ENCODE measurements around the gene DNAH8.
"Not testable (repeated sequence)": the region's sequence is repeated elsewhere in the genome, so short reads cannot be mapped to it uniquely, and the experiment has no call there.

DNAH8 gene

DNA sequence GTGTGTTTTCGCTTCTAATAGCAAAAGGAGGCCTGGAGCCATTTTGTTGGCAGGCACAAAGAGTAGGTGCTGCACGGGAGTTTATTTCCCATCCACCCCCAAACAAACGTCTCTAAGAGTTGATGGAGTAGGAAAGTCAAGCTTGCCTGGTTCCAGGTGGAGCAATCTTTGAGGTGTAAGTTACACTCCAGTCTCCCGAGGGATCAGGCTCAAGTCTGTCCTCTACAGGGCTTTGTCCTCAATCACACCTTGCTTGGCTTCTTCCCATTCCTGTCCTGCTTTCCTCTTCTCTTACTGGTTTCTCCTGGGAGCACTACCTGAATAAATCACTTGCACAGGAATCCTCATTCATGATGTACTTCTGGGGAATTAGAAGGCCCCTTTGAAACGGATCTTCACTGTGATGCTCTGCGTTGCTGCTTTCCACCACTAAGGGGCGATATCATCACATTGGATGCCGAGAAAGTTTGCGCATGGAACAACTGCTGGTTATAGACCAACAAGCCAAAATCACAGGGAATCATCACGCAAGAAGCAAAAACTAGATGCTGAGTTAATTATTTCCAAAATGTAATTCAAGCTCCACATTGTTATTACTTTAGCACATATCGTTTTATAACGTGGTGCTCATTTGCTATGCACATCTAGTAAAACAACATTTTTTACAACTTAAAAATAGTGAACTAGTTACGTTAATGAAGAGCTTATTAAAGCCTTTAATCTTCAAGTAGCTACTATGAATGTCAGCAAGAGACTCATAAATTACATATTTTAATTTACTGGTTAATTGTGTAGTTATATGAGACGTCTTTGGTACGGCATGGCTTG is 156.8 kb downstream of the DNAH8 start:
- Histone ChIP-seq H3K27me3 (replicated peaks) (no peaks in the 10 kb centered on the region), H3K36me3 (replicated peaks) (no peaks in the 10 kb centered on the region), H3K4me3 (ENCODE audit: low read depth, low read length) (no peak overlapping the region), H3K27ac (no peak overlapping the region)
- DNase-seq = peak; percentile 59
- in situ Hi-C loops (cut with HindIII; ENCODE audit: low pct_ligation_motif_present, low sequenced_read_pairs) = no loop called here
- TF ChIP-seq, protein P1, sequence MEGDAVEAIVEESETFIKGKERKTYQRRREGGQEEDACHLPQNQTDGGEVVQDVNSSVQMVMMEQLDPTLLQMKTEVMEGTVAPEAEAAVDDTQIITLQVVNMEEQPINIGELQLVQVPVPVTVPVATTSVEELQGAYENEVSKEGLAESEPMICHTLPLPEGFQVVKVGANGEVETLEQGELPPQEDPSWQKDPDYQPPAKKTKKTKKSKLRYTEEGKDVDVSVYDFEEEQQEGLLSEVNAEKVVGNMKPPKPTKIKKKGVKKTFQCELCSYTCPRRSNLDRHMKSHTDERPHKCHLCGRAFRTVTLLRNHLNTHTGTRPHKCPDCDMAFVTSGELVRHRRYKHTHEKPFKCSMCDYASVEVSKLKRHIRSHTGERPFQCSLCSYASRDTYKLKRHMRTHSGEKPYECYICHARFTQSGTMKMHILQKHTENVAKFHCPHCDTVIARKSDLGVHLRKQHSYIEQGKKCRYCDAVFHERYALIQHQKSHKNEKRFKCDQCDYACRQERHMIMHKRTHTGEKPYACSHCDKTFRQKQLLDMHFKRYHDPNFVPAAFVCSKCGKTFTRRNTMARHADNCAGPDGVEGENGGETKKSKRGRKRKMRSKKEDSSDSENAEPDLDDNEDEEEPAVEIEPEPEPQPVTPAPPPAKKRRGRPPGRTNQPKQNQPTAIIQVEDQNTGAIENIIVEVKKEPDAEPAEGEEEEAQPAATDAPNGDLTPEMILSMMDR (IDR thresholded peaks at IDR 0.05; ENCODE audit: low read depth, low read length, missing control alignments) = peak; percentile 98

DNA sequence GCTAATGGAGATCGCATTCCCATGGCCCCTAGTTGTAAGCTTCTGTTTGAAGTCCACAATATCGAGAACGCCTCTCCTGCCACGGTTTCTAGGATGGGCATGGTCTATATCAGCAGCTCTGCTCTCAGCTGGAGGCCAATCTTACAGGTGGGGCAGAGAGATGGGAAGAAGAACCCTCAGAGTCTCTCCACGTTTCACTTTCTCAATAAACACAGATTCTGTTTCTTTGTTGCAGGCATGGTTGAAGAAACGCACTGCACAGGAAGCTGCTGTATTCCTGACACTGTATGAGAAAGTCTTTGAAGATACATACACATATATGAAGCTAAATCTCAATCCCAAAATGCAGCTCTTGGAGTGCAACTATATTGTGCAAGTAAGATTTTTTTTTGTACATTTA is 157.9 kb downstream of the DNAH8 start:
- H3K27me3 ChIP-seq (replicated peaks) = no peaks in the 10 kb centered on the region
- in situ Hi-C loops (cut with HindIII; ENCODE audit: low pct_ligation_motif_present, low sequenced_read_pairs) = no loop called here
- no peak overlapping the region for H3K4me3 ChIP-seq (ENCODE audit: low read depth, low read length)
- H3K27ac ChIP-seq = no peak overlapping the region
- no peaks in the 10 kb centered on the region for H3K36me3 ChIP-seq (replicated peaks)
- TF ChIP-seq, protein P1 (IDR thresholded peaks at IDR 0.05; ENCODE audit: low read depth, low read length, missing control alignments) = no peak
- no peak for DNase-seq

DNA sequence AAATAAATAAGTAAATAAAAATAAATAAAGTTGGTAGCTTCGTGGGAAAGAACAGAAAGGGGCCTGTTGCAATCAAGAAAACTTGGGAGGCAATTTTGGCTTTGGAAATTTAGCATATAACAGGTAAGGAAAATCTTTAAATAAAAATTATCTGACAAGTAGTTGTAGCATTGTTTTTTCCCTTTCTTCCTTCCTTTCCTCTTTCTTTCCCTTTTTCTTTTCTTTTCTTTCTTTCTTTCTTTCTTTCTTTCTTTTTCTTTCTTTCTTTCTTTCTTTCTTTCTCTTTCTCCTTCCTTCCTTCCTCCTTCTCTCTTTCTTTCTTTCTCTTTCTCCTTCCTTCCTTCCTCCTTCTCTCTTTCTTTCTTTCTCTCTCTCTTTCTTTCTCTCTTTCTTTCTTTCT is 158.7 kb downstream of the DNAH8 start:
- in situ Hi-C loops (cut with HindIII; ENCODE audit: low pct_ligation_motif_present, low sequenced_read_pairs); DNase-seq; H3K36me3 ChIP-seq (replicated peaks); H3K27me3 ChIP-seq (replicated peaks); H3K27ac ChIP-seq; H3K4me3 ChIP-seq (ENCODE audit: low read depth, low read length): not testable (repeated sequence)

DNA sequence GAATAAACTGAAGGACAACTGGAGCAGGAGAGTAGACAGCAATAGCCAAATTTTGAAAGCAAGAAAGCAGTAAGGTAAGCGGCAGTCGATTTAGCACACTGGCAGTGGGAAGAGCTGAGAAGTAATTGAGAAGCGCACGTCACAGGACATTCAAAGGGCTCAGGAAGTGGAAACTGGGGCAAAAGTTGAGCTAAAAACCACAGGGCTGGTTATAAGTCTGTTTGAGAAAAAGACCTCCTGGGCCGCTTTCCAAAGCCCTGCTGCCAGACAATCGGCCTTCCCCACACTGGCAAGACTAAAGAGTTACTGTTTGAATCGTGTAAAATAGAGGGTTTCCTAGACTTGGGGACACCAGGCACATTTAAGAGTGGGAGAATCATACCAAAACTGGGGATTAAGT is 161.4 kb downstream of the DNAH8 start:
- no peak overlapping the region for H3K27ac ChIP-seq
- TF ChIP-seq, protein P1 (IDR thresholded peaks at IDR 0.05; ENCODE audit: low read depth, low read length, missing control alignments) = no peak
- H3K36me3 ChIP-seq (replicated peaks) = no peaks in the 10 kb centered on the region
- no peaks in the 10 kb centered on the region for H3K27me3 ChIP-seq (replicated peaks)
- in situ Hi-C loops (cut with HindIII; ENCODE audit: low pct_ligation_motif_present, low sequenced_read_pairs) = no loop called here
- no peak overlapping the region for H3K4me3 ChIP-seq (ENCODE audit: low read depth, low read length)
- DNase-seq = no peak

DNA sequence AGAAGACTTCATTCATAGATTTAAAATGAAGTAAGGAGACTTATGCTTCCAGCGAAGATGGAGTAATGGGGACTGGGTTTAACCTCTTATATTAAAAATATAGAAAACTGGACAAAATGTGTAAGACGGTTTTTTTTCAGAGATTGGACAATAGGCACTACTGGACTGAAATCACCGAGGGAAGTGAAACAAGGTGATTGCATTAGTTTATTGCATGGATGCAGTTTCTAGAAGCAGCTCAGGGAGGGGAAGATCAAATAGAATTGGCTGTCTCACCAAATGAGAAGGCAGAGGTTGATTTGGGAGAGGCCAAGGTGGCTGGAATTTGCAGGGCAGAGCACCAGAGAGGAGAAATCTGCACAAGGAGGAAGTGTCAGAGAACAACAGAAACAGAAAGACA is 162.6 kb downstream of the DNAH8 start:
- no peaks in the 10 kb centered on the region for H3K27me3 ChIP-seq (replicated peaks)
- DNase-seq = no peak
- no peak overlapping the region for H3K27ac ChIP-seq
- TF ChIP-seq, protein P1 (IDR thresholded peaks at IDR 0.05; ENCODE audit: low read depth, low read length, missing control alignments) = no peak
- in situ Hi-C loops (cut with HindIII; ENCODE audit: low pct_ligation_motif_present, low sequenced_read_pairs) = no loop called here
- no peaks in the 10 kb centered on the region for H3K36me3 ChIP-seq (replicated peaks)
- no peak overlapping the region for H3K4me3 ChIP-seq (ENCODE audit: low read depth, low read length)

DNA sequence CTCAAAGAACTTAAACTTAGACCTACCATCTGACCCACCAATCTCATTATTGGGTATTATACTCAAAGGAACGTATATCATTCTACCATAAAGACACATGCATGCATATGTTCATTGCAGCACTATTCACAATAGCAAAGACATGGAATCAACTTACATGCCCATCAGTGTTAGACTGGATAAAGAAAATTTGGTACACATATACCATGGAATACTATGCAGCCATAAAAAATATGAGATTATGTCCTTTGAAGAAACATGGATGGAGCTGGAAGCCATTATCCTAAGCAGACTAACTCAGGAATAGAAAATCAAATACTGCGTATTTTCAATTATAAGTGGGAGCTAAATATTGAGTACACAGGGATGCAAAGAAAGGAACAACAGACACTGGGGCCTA is 167.0 kb downstream of the DNAH8 start:
- H3K36me3 ChIP-seq (replicated peaks) = no peaks in the 10 kb centered on the region
- in situ Hi-C loops (cut with HindIII; ENCODE audit: low pct_ligation_motif_present, low sequenced_read_pairs) = no loop called here
- H3K27ac ChIP-seq = no peak overlapping the region
- no peak for DNase-seq
- no peak overlapping the region for H3K4me3 ChIP-seq (ENCODE audit: low read depth, low read length)
- TF ChIP-seq, protein P1 (IDR thresholded peaks at IDR 0.05; ENCODE audit: low read depth, low read length, missing control alignments) = no peak
- no peaks in the 10 kb centered on the region for H3K27me3 ChIP-seq (replicated peaks)

Data from brain microvascular endothelial cell (primary cell).